HPDE6-E6E7 (cell line): ENCODE measurements around the gene COL23A1.
"Not testable (repeated sequence)": the region's sequence is repeated elsewhere in the genome, so short reads cannot be mapped to it uniquely, and the experiment has no call there.

Experiments used
- DNase-seq: peaks from one replicate; pipeline ENCODE4 v3.0.0; 2011; ENCODE audit warnings: missing footprints; ENCODE audit errors: extremely low spot score

The COL23A1 gene

GRCh38 chr5:178306430-178307225 is 283.6 kb downstream of the COL23A1 start:
- no peak for DNase-seq

- no peak for DNase-seq
These were observed 284.4 kb downstream of the COL23A1 start for GRCh38 chr5:178305801-178306200.

GRCh38 chr5:178304761-178305645 is 285.2 kb downstream of the COL23A1 start:
- no peak for DNase-seq

- no peak for DNase-seq
These were observed 286.2 kb downstream of the COL23A1 start for GRCh38 chr5:178304016-178304415.

GRCh38 chr5:178302321-178302720 is 287.9 kb downstream of the COL23A1 start:
- DNase-seq, result not testable (repeated sequence)

- DNase-seq, result no peak
These were observed 288.6 kb downstream of the COL23A1 start for GRCh38 chr5:178301641-178302040.

GRCh38 chr5:178298283-178298807 is 291.8 kb downstream of the COL23A1 start:
- no peak for DNase-seq

GRCh38 chr5:178297751-178298150 is 292.4 kb downstream of the COL23A1 start:
- DNase-seq, result no peak

GRCh38 chr5:178296066-178296465 is 294.1 kb downstream of the COL23A1 start:
- no peak for DNase-seq

GRCh38 chr5:178295589-178295988 is 294.6 kb downstream of the COL23A1 start:
- no peak for DNase-seq

GRCh38 chr5:178293815-178294214 is 296.4 kb downstream of the COL23A1 start:
- DNase-seq, result no peak

GRCh38 chr5:178293400-178293799 is 296.8 kb downstream of the COL23A1 start:
- DNase-seq, result no peak

GRCh38 chr5:178292826-178293205 is 297.4 kb downstream of the COL23A1 start:
- no peak for DNase-seq

- DNase-seq, result no peak
These were observed 298.0 kb downstream of the COL23A1 start for GRCh38 chr5:178291969-178292825.

- no peak for DNase-seq
These were observed 299.0 kb downstream of the COL23A1 start for GRCh38 chr5:178291161-178291561.

- DNase-seq, result no peak
These were observed 299.8 kb downstream of the COL23A1 start for GRCh38 chr5:178290376-178290775.

GRCh38 chr5:178289438-178289837 is 300.8 kb downstream of the COL23A1 start:
- no peak for DNase-seq

- DNase-seq, result peak; percentile 88
These were observed 301.5 kb downstream of the COL23A1 start for GRCh38 chr5:178288401-178289368.

- DNase-seq, result no peak
These were observed 302.4 kb downstream of the COL23A1 start for GRCh38 chr5:178287791-178288105.

GRCh38 chr5:178287091-178287790 is 303.0 kb downstream of the COL23A1 start:
- DNase-seq, result no peak
